ENCODE measurements around the gene TMEM184C. TPM values are rescaled to one million over a fixed set of nuclear protein-coding genes. Genes with fewer than 3 reads are reported as not detected.

The TMEM184C gene
- total RNA-seq, 1 donor from 2014 or later, result 25.0 TPM

GRCh38 chr4:147626903-147627302 lies 9.7 kb downstream of the TMEM184C start:
- Histone ChIP-seq H3K36me3 (peaks cover 0 to 48% of the 10 kb centered on the region in 2 donors), H3K27ac (no peak overlapping the region), H3K4me1 (no peaks in the 10 kb centered on the region), H3K9me3 (no peaks in the 10 kb centered on the region), H3K4me3 (no peak overlapping the region), H3K27me3 (no peaks in the 10 kb centered on the region)
- intact Hi-C loops (cut with DNase I), result no loop called here
- TF ChIP-seq CTCF (IDR thresholded peaks at IDR 0.05) (no peak), POLR2A (IDR thresholded peaks at IDR 0.05) (no peak), POLR2AphosphoS5 (IDR thresholded peaks at IDR 0.05; ENCODE audit: insufficient read depth in 1 of 2, low read depth in 1 of 2) (no peak)
- DNase-seq (ENCODE audit: extremely low spot score in 2 of 2), result no peak

DNA sequence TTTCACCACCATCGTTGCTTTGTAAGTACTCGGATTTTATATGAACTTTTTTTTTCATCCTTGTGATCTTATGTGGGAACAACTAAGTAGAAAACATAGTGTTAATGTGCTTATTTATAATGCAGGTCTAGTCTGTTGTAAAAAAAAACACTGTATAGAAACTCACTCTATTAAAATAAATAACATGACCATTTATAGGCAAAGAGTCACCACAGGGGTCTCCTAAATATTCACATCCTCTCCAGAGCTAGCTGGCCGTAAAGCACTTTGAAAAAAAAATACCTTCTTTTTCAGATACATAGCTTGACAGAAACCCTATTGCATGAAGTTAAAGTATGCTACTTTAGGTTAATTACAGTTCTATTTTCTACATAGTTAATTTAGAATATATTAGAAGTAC lies 11.2 kb downstream of the TMEM184C start:
- no peaks in the 10 kb centered on the region for H3K9me3 ChIP-seq
- H3K4me1 ChIP-seq, result no peaks in the 10 kb centered on the region
- no peak for TF ChIP-seq POLR2AphosphoS5 (IDR thresholded peaks at IDR 0.05; ENCODE audit: insufficient read depth in 1 of 2, low read depth in 1 of 2)
- TF ChIP-seq POLR2A (IDR thresholded peaks at IDR 0.05), result no peak
- TF ChIP-seq CTCF (IDR thresholded peaks at IDR 0.05), result no peak
- intact Hi-C loops (cut with DNase I), result no loop called here
- H3K4me3 ChIP-seq, result no peak overlapping the region
- no peak overlapping the region for H3K27ac ChIP-seq
- peaks cover 0 to 55% of the 10 kb centered on the region in 2 donors for H3K36me3 ChIP-seq
- no peak for DNase-seq (ENCODE audit: extremely low spot score in 2 of 2)
- H3K27me3 ChIP-seq, result no peaks in the 10 kb centered on the region

GRCh38 chr4:147629783-147630730 lies 12.9 kb downstream of the TMEM184C start:
- intact Hi-C loops (cut with DNase I), result no loop called here
- no peak for DNase-seq (ENCODE audit: extremely low spot score in 2 of 2)
- no peak for TF ChIP-seq POLR2A (IDR thresholded peaks at IDR 0.05)
- no peak for TF ChIP-seq POLR2AphosphoS5 (IDR thresholded peaks at IDR 0.05; ENCODE audit: insufficient read depth in 1 of 2, low read depth in 1 of 2)
- no peak for TF ChIP-seq CTCF (IDR thresholded peaks at IDR 0.05)
- Histone ChIP-seq H3K9me3 (no peaks in the 10 kb centered on the region), H3K27ac (no peak overlapping the region), H3K27me3 (no peaks in the 10 kb centered on the region), H3K36me3 (peaks cover 0 to 60% of the 10 kb centered on the region in 2 donors), H3K4me3 (no peak overlapping the region), H3K4me1 (no peaks in the 10 kb centered on the region)

DNA sequence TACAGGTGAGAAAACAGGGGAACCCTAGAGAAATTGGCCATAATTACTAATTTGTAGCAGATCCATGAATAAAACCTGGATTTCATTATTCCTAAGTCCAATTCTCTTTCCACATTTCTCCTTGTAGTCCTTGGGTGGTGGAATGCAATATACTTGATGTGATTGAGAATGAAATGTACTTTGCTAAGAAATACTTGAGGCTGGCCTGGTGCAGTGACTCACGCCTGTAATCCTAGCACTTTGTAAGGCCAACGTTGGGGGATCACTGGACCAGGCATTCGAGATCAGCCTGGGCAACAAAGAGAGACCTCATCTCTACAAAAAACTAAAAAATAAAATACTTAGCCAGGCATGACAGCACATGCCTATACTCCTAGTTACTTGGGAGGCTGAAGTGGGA lies 15.9 kb downstream of the TMEM184C start:
- no peaks in the 10 kb centered on the region for H3K4me1 ChIP-seq
- H3K4me3 ChIP-seq, result no peak overlapping the region
- peaks cover 0 to 62% of the 10 kb centered on the region in 2 donors for H3K36me3 ChIP-seq
- H3K27ac ChIP-seq, result no peak overlapping the region
- no peak for TF ChIP-seq POLR2AphosphoS5 (IDR thresholded peaks at IDR 0.05; ENCODE audit: insufficient read depth in 1 of 2, low read depth in 1 of 2)
- no peak for TF ChIP-seq POLR2A (IDR thresholded peaks at IDR 0.05)
- no peak for TF ChIP-seq CTCF (IDR thresholded peaks at IDR 0.05)
- H3K9me3 ChIP-seq, result no peaks in the 10 kb centered on the region
- H3K27me3 ChIP-seq, result no peaks in the 10 kb centered on the region
- no peak for DNase-seq (ENCODE audit: extremely low spot score in 2 of 2)
- intact Hi-C loops (cut with DNase I), result no loop called here

GRCh38 chr4:147633643-147634042 lies 16.4 kb downstream of the TMEM184C start:
- H3K9me3 ChIP-seq, result no peaks in the 10 kb centered on the region
- no peaks in the 10 kb centered on the region for H3K27me3 ChIP-seq
- DNase-seq (ENCODE audit: extremely low spot score in 2 of 2), result no peak
- no peak overlapping the region for H3K4me3 ChIP-seq
- H3K4me1 ChIP-seq, result no peaks in the 10 kb centered on the region
- intact Hi-C loops (cut with DNase I), result no loop called here
- H3K36me3 ChIP-seq, result peaks cover 0 to 65% of the 10 kb centered on the region in 2 donors
- no peak overlapping the region for H3K27ac ChIP-seq
- TF ChIP-seq CTCF (IDR thresholded peaks at IDR 0.05) (no peak), POLR2A (IDR thresholded peaks at IDR 0.05) (no peak), POLR2AphosphoS5 (IDR thresholded peaks at IDR 0.05; ENCODE audit: insufficient read depth in 1 of 2, low read depth in 1 of 2) (no peak)

All from vagina (tissue), 2 donors.